Endothelial cell of umbilical vein (primary cell): Measurements from ENCODE around the gene ZNF514. TPM values are rescaled to one million over a fixed set of nuclear protein-coding genes. Genes with fewer than 3 reads are reported as not detected.
A peak's percentile ranks its signal among the peaks of the same experiment; 100 is the strongest.

Source experiments
- BruUV-seq: library from RNA; stranded (reverse); fragments of 400-500 nt; replicated peaks from 2 replicates; lab custom pipeline; 2021; lab: Mats Ljungman, UMichigan
- CTCF ChIA-PET: fragments of 300-600, 350-600 bp; sonication (Branson Sonifier 250); formaldehyde crosslinking; loops from one replicate; lab custom pipeline; 2021; ENCODE audit warnings: antibody characterized with exemption, inconsistent platforms; lab: Charles Lee
- POLR2A ChIA-PET: fragments of 300-600, 350-600 bp; sonication (Branson Sonifier 250); formaldehyde crosslinking; loops from one replicate; lab custom pipeline; 2021; ENCODE audit warnings: antibody characterized with exemption, inconsistent platforms; lab: Charles Lee
- DNase-seq: peaks from one replicate; pipeline ENCODE4 v3.0.0-alpha.2; 2011; ENCODE audit warnings: low read depth, low spot score
- FAIRE-seq: peaks from 2 replicates; lab custom pipeline; 2011; peaks lifted over from hg19 to GRCh38; lab: Jason Lieb, UNC
- H2AFZ ChIP-seq: 2 replicates; pipeline ENCODE4 v1.6.0; 2012; ENCODE audit warnings: low read depth, low read length, control low read depth, inconsistent platforms
- H3K27ac ChIP-seq: 2 replicates; pipeline ENCODE4 v1.5.1; 2011; ENCODE audit warnings: low read depth, mild to moderate bottlenecking, control low read depth, low read length, moderate library complexity; ENCODE audit not compliant: insufficient read depth
- H3K27me3 ChIP-seq, 2 experiments: 2 replicates each; pipeline versions ENCODE4 v1.6.0 to v1.6.1; 2011; ENCODE audit warnings: low read length in 2 of 2, mixed read lengths in 1 of 2; ENCODE audit not compliant: control insufficient read depth in 2 of 2, insufficient read depth in 2 of 2
- H3K36me3 ChIP-seq, 2 experiments: 2 replicates in 1 of 2; 3 replicates in 1 of 2; pipeline ENCODE4 v1.5.1; 2011; ENCODE audit warnings: low read length in 2 of 2, mild to moderate bottlenecking in 1 of 2, moderate library complexity in 1 of 2; ENCODE audit not compliant: control insufficient read depth in 2 of 2, insufficient read depth in 2 of 2; ENCODE audit errors: extremely low read depth in 1 of 2
- H3K4me1 ChIP-seq: 3 replicates; pipeline ENCODE4 v1.5.1; 2011; ENCODE audit warnings: mild to moderate bottlenecking, low read length; ENCODE audit not compliant: control insufficient read depth, insufficient read depth; ENCODE audit errors: extremely low read depth
- H3K4me2 ChIP-seq: 2 replicates; pipeline ENCODE4 v1.6.1; 2011; ENCODE audit warnings: low read length, control low read depth, mixed read lengths; ENCODE audit not compliant: insufficient read depth
- H3K4me3 ChIP-seq, 3 experiments: fragments of 200-600 bp in 1 of 3; sonication (generic), shearing (Covaris generic) in 1 of 3; replicated peaks in 1 of 3; 2 replicates each; pipeline ENCODE4 v1.5.1; 2011 to 2016; ENCODE audit warnings: control low read depth in 3 of 3, low read length in 3 of 3, mild to moderate bottlenecking in 2 of 3, inconsistent platforms in 1 of 3, low read depth in 1 of 3, moderate library complexity in 1 of 3; ENCODE audit not compliant: insufficient read depth in 1 of 3
- H3K79me2 ChIP-seq: 2 replicates; pipeline ENCODE4 v1.6.0; 2012; ENCODE audit warnings: low read length, inconsistent platforms; ENCODE audit not compliant: control insufficient read depth, insufficient read depth
- H3K9ac ChIP-seq: replicated peaks from 2 replicates; pipeline ENCODE3; 2011; ENCODE audit warnings: low read length, control low read depth; ENCODE audit not compliant: insufficient read depth; ENCODE audit errors: extremely low read depth
- H3K9me1 ChIP-seq: replicated peaks from 3 replicates; pipeline ENCODE4 v1.6.0; 2011; ENCODE audit warnings: mild to moderate bottlenecking, low read length; ENCODE audit not compliant: control insufficient read depth, insufficient read depth; ENCODE audit errors: extremely low read depth
- H3K9me3 ChIP-seq: replicated peaks from 2 replicates; pipeline ENCODE4 v1.5.1; 2012; ENCODE audit warnings: low read length, inconsistent platforms; ENCODE audit not compliant: control insufficient read depth, insufficient read depth
- H4K20me1 ChIP-seq: replicated peaks from 2 replicates; pipeline ENCODE3; 2011; ENCODE audit warnings: mild to moderate bottlenecking, low read length; ENCODE audit not compliant: control insufficient read depth, insufficient read depth; ENCODE audit errors: extremely low read depth
- CTCF ChIP-seq, 2 donors: IDR thresholded peaks; 1 replicate in 1 of 2; 2 replicates in 1 of 2; pipeline ENCODE4 v1.5.1; 2011; ENCODE audit warnings: low read length in 2 of 2, mild to moderate bottlenecking in 2 of 2, moderate library complexity in 2 of 2, control low read depth in 1 of 2, inconsistent platforms in 1 of 2, low read depth in 1 of 2; ENCODE audit not compliant: insufficient read depth in 1 of 2; ENCODE audit errors: extremely low read depth in 1 of 2
- EZH2 ChIP-seq: IDR thresholded peaks from 2 replicates; pipeline ENCODE4 v1.6.1; 2012; ENCODE audit warnings: borderline replicate concordance, low read depth, mild to moderate bottlenecking, moderate library complexity, low read length, inconsistent platforms; ENCODE audit not compliant: severe bottlenecking
- FOS ChIP-seq: IDR thresholded peaks from 2 replicates; pipeline ENCODE4 v1.6.1; 2011; ENCODE audit warnings: mild to moderate bottlenecking, low read length, moderate library complexity, borderline replicate concordance; ENCODE audit not compliant: insufficient read depth
- GATA2 ChIP-seq: IDR thresholded peaks from 2 replicates; pipeline ENCODE4 v1.7.0; 2011; ENCODE audit warnings: low read depth, mild to moderate bottlenecking, moderate library complexity, mixed read lengths, low read length; ENCODE audit not compliant: insufficient read length, insufficient read depth
- JUN ChIP-seq: IDR thresholded peaks from 2 replicates; pipeline ENCODE4 v1.6.1; 2011; ENCODE audit warnings: borderline replicate concordance, low read depth; ENCODE audit not compliant: insufficient read length, insufficient read depth
- MAX ChIP-seq: IDR thresholded peaks from 2 replicates; pipeline ENCODE4 v1.6.1; 2011; ENCODE audit not compliant: insufficient read depth, insufficient read length
- MYC ChIP-seq: IDR thresholded peaks from one replicate; pipeline ENCODE4 v1.6.1; 2011; ENCODE audit warnings: mild to moderate bottlenecking, low read depth, low read length
- POLR2A ChIP-seq: IDR thresholded peaks from 2 replicates; pipeline ENCODE4 v1.6.1; 2012; ENCODE audit warnings: low read depth, mild to moderate bottlenecking, control low read depth, low read length
- POLR2AphosphoS5 ChIP-seq: IDR thresholded peaks from 2 replicates; pipeline ENCODE4 v1.6.1; 2012; ENCODE audit warnings: low read depth, mild to moderate bottlenecking, control low read depth, low read length, moderate library complexity; ENCODE audit not compliant: insufficient read depth
- dilution Hi-C: fragments of 300-500 bp; cut with MboI; formaldehyde crosslinking; loops from one replicate; pipeline ENCODE4 v1.15.0; 2019; ENCODE audit warnings: low sequenced_read_pairs; ENCODE audit not compliant: extremely low pct_ligation_motif_present
- intact Hi-C: fragments of 100-400 bp; cut with micrococcal nuclease; formaldehyde crosslinking; loops from one replicate; pipeline ENCODE4 v1.10.0; 2022
- polyA plus RNA-seq, 4 experiments: library from polyadenylated mRNA; depleted of rRNA in 3 of 4; stranded (reverse) in 3 of 4; unstranded in 1 of 4; fragments of >200 nt; gene quantifications; 2 replicates each; pipeline versions ENCODE4 v1.2.1 to v1.2.3, GENCODE V29; 2011 to 2012; ENCODE audit warnings: missing spikeins in 1 of 4
- total RNA-seq: library from RNA; stranded (reverse); gene quantifications from 2 replicates; pipeline ENCODE4 v1.2.3, GENCODE V29; 2021

Gene ZNF514
- total and polyA plus RNA-seq, 2 donors (not counting 3 experiments of a cell fraction or from before 2014, with no cell fraction given) = 3.9 to 11.6 TPM

- TF ChIP-seq CTCF (IDR thresholded peaks at IDR 0.05; ENCODE audit: extremely low read depth in 1 of 2, insufficient read depth in 1 of 2, low read depth in 1 of 2, low read length in 2 of 2) = no peak
- no peaks in the 10 kb centered on the region for H3K9me3 ChIP-seq
- no peak overlapping the region for H3K4me3 ChIP-seq
- no peak overlapping the region for H3K27ac ChIP-seq
- BruUV-seq = no TSS peak
- H3K4me1 ChIP-seq = no peaks in the 10 kb centered on the region
- no peaks in the 10 kb centered on the region for H3K27me3 ChIP-seq
- no peak for FAIRE-seq
- H3K36me3 ChIP-seq = no peaks in the 10 kb centered on the region
- DNase-seq = no peak
- peaks cover 2% of the 10 kb centered on the region for H3K79me2 ChIP-seq
- H3K4me2 ChIP-seq = no peak overlapping the region
- H4K20me1 ChIP-seq = no peaks in the 10 kb centered on the region
- POLR2A ChIA-PET = no interaction called here
- CTCF ChIA-PET = interaction anchor here (0.6 kb wide), 1 partner anchor 92 kb away, joined by 3 read pairs; no protein-coding TSS in a partner anchor
- no peak overlapping the region for H3K9ac ChIP-seq
- dilution Hi-C loops = no loop called here
- no peak overlapping the region for H2AFZ ChIP-seq
- H3K9me1 ChIP-seq = no peaks in the 10 kb centered on the region
- intact Hi-C loops = no loop called here
Measured at GRCh38 chr2:95171902-95172301, 12.3 kb upstream of the ZNF514 start.

- peak overlapping the region; percentile 92 for H2AFZ ChIP-seq
- BruUV-seq = TSS peak; percentile 69
- peak overlapping the region; percentile 28 to 86 (median 58) for H3K4me3 ChIP-seq
- CTCF ChIA-PET = interaction anchor here (1.6 kb wide), 1 partner anchor 223 kb away, joined by 3 read pairs; no protein-coding TSS in a partner anchor
- no peaks in the 10 kb centered on the region for H3K36me3 ChIP-seq
- H3K79me2 ChIP-seq = peaks cover 2% of the 10 kb centered on the region
- peaks cover 8% of the 10 kb centered on the region for H3K4me1 ChIP-seq
- peak overlapping the region; percentile 93 for H3K9ac ChIP-seq
- POLR2A ChIA-PET = interaction anchor here (2.1 kb wide), 1 partner anchor 45 kb away, joined by 14 read pairs; the partner anchor contains the start of gene MRPS5
- H4K20me1 ChIP-seq = no peaks in the 10 kb centered on the region
- no peaks in the 10 kb centered on the region for H3K9me3 ChIP-seq
- no peaks in the 10 kb centered on the region for H3K27me3 ChIP-seq
- no peak for FAIRE-seq
- intact Hi-C loops = loop anchor here (5.0 kb wide), 1 partner anchor 89 kb away; no protein-coding TSS in a partner anchor
- no peak overlapping the region for H3K27ac ChIP-seq
- peak overlapping the region; percentile 79 for H3K4me2 ChIP-seq
- no peak for DNase-seq
- dilution Hi-C loops = no loop called here
- TF ChIP-seq MYC (no peak), JUN (no peak), POLR2A (no peak), GATA2 (no peak), CTCF (IDR thresholded peaks at IDR 0.05; ENCODE audit: extremely low read depth in 1 of 2, insufficient read depth in 1 of 2, low read depth in 1 of 2, low read length in 2 of 2) (no peak), POLR2AphosphoS5 (no peak), FOS (no peak), MAX (no peak), EZH2 (no peak)
- no peaks in the 10 kb centered on the region for H3K9me1 ChIP-seq
Measured at GRCh38 chr2:95166065-95166763, 6.6 kb upstream of the ZNF514 start.
